Stimulated activated CD4-positive, alpha-beta T cell treated with anti-CD3 and anti-CD28 coated beads, Interleukin-1b, Interleukin-23, amount 100 ng/mL, for 48 hours (primary cell): ENCODE data around the gene PRRT3.
"Not testable (repeated sequence)": the region's sequence is repeated elsewhere in the genome, so short reads cannot be mapped to it uniquely, and the experiment has no call there.

Experiments used
- DNase-seq: peaks from one replicate; pipeline ENCODE4 v3.0.0-alpha.2; 2020

The PRRT3 gene

GRCh38 chr3:9947025-9947995, 4.9 kb downstream of the PRRT3 start:
- DNase-seq, result no peak

DNA sequence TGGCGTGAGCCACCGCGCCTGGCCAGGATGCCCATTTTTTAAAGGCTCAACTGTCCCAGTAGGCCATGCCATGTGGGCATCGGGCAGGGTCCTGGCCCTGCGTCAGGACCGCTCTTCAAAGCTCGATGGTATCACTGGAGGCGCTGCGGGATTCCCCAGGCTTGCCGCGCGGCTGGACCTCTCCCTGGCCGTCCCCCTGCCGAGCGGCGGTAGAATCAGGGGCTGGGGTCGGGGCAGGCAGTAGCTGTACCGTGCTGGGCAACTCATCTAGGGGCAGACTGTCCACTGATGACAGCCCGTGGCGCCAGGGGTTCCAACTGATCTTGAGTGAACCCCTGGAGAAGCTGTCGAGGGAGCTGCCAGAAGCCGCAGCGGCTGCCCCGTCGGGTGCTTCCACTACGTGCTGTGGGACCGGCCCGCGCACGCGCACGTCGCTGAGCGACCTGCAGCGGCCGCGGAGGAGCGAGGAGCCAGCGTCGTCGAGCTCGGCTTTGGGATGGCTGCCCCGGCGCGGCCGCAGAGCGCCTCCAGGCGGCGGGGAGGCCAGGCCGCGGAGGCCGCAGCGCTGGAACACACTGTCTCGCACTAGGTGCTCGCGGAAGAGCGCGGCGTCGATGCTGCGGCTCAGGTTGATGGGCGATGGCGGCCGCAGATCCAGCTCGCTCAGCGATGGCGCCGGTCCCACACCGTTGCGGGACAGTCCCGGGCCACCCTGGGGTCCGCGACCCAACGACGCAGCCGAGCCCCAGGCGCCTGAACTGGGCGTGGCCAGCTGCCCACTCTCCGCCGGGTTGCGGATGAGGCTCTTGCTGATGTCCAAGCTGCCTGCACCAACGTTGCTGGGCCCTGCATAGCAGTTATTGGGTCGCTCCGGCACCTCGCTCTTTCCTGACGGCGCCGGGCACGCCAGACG, 5.8 kb downstream of the PRRT3 start:
- peak; percentile 80 for DNase-seq

GRCh38 chr3:9945358-9945757, 6.8 kb downstream of the PRRT3 start:
- DNase-seq, result no peak

DNA sequence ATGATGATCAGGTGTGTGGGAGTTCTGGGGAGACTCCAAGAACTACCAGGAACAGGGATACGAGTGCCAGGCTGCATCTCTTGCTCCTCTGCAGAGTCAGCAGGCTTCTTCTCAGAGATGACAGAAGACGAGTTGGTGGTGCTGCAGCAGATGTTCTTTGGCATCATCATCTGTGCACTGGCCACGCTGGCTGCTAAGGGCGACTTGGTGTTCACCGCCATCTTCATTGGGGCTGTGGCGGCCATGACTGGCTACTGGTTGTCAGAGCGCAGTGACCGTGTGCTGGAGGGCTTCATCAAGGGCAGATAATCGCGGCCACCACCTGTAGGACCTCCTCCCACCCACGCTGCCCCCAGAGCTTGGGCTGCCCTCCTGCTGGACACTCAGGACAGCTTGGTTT, 7.9 kb downstream of the PRRT3 start:
- DNase-seq, result no peak

DNA sequence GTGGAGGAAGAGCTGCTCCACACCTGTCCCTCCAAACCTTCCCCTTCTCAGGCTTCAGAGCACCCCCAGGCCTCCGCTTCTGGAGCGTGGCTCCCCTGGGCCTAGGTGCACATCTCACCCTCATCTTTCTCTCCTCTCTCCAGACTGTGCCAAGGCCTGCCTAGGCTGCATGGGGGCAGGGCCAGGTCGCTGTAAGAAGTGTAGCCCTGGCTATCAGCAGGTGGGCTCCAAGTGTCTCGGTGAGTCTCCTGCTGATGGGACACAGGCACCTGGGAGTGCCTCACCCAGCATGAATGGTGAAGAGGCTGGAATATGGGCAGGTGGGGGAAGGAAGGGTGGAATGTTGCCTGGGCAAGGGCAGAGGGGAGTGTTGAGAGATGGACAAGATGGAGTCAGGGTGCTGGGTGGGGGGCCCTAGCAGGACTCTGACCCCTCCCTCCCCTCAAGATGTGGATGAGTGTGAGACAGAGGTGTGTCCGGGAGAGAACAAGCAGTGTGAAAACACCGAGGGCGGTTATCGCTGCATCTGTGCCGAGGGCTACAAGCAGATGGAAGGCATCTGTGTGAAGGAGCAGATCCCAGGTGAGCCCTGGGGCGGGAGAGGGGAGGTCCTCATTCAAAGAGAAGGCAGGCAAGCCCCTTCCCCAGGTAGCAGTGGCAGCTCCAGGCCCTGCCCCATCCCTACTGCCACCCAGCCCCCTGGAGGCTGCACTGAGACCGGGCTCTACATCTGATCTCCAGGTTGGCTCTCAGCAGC, 9.1 kb downstream of the PRRT3 start:
- DNase-seq, result no peak

DNA sequence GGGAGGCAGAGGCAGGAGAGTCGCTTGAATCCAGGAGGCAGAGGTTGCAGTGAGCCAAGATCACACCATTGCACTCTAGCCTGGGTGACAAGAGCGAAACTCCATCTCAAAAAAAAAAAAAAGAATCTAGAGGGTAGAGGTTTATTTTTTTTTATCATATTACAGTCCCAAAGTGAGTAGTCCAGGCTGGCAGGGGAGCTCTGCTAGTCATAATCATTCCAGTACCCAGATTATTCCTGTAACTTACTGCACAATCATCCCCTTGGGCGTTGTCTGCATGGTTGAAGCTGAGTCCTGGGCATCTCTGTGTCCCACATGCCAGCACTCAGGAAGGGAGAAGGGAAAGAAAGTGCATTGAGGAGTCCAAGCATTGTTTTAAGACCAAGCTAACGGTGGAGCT, 10.0 kb downstream of the PRRT3 start:
- DNase-seq, result no peak

DNA sequence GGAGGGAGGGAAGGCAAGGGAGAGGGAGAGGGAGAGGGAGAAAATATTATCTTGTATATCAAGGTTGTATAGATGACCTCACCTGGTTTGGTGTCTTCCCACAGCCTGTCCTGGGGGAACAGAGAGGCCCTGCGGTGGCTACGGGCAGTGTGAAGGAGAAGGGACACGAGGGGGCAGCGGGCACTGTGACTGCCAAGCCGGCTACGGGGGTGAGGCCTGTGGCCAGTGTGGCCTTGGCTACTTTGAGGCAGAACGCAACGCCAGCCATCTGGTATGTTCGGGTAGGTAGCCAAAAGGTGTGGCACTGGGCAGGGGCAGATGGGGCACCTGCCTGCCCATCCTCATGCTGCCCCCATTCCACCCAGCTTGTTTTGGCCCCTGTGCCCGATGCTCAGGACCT, 11.5 kb downstream of the PRRT3 start:
- no peak for DNase-seq

GRCh38 chr3:9939906-9940305, 12.3 kb downstream of the PRRT3 start:
- DNase-seq, result not testable (repeated sequence)

DNA sequence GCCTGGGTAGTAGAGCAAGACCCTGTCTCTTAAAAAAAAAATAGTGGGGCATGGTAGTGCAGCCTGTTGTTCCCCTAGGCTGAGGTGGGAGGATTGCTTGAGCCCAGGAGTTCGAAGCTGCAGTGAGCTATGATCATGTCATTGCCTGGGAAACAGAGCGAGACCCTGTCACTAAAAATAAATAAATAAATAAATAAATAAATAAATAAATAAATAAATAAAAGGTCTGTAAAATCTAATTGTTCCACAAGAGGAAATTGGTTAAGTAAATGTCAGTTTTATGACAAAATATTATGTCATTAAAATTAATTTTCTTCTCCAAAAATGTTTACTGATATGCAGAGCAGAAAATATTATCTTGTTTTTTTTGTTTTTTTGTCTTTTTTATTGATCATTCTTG, 13.2 kb downstream of the PRRT3 start:
- DNase-seq, result no peak

- no peak for DNase-seq
These were observed 14.5 kb downstream of the PRRT3 start for GRCh38 chr3:9937486-9938238.

DNA sequence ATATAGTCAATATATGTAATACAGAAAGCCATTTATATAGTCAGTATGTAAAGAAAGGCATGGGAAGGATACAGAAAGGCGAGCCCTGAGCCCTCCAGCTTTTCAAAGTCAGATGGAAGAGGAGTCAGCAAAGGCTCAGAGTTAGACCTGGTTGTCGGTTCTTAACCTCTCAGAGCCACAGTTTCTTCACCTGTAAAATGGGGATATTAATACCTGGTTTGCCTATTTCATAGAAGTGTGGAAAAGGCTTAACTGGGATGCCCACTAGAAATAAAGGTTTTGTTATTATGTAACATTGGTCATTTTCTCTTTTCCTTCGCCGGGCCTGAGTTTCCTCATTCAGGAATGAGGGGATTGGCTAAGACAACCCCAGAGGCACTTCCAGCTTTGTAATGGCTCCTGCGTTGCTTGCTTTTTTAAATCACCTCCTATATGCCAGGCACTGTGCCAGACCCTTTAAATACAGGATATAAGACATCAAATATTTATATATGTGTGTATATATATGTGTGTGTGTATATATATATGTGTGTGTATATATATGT, 16.2 kb downstream of the PRRT3 start:
- DNase-seq, result no peak

DNA sequence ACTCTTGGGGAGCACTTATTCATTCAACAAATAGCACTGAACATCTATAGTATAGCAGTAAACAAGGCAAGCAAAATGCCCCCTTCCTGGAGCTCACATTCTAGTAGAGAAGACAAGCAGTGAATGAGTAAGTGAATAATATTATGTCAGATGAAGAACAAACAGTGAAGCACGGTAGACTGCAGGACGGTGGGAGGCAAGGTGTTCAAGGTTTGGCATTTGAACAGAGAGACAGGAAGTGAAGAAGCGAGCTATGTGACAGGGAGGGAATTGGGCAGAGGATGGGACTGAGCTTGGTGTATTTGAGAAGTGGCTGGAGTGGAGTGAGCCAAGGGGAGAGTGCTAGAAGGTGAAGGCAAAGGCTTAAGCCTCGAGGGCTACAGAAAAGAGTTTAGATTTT, 17.2 kb downstream of the PRRT3 start:
- DNase-seq, result no peak

DNA sequence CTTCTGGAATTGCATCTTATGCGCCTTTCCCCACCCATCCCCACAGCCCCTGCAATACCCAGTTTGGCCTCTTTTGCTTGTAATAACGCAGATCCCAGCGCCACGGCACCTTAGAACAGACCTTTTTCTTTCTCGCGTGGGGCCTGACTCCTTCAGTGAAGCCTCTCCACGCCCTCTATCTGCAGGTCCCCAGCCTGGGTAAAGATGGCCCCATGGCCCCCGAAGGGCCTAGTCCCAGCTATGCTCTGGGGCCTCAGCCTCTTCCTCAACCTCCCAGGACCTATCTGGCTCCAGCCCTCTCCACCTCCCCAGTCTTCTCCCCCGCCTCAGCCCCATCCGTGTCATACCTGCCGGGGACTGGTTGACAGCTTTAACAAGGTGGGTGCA, 18.0 kb downstream of the PRRT3 start:
- no peak for DNase-seq

- peak; percentile 96 for DNase-seq
These were observed 18.5 kb downstream of the PRRT3 start, which contains the start of gene CRELD1 for GRCh38 chr3:9933561-9934234. TSS of gene CRELD1 (plus strand) at chr3:9933834. CDS start at chr3:9934439, 605 bp downstream.

DNA sequence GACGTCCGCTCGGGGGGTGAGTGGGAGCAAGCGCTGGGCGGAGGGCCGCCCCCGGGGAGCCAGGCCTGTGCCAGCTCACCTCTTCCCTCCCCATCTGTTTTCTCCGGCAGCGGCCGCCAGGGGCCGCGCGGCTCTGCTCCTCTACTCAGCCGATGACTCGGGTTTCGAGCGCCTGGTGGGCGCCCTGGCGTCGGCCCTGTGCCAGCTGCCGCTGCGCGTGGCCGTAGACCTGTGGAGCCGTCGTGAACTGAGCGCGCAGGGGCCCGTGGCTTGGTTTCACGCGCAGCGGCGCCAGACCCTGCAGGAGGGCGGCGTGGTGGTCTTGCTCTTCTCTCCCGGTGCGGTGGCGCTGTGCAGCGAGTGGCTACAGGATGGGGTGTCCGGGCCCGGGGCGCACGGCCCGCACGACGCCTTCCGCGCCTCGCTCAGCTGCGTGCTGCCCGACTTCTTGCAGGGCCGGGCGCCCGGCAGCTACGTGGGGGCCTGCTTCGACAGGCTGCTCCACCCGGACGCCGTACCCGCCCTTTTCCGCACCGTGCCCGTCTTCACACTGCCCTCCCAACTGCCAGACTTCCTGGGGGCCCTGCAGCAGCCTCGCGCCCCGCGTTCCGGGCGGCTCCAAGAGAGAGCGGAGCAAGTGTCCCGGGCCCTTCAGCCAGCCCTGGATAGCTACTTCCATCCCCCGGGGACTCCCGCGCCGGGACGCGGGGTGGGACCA, 19.2 kb downstream of the PRRT3 start:
- DNase-seq, result peak; percentile 90

DNA sequence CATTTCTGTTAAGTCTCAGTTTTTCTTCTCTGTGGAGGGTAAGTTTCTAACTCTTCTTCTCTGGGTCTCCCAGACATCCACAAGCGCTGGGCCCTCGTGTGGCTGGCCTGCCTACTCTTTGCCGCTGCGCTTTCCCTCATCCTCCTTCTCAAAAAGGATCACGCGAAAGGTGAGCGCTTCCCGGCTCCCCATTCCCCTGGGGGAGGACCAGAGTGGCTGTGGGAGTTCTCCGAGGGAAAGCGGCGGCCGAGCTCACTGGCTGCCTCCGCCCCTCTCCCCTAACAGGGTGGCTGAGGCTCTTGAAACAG, 19.7 kb downstream of the PRRT3 start:
- no peak for DNase-seq

- DNase-seq, result no peak
These were observed 21.3 kb downstream of the PRRT3 start for GRCh38 chr3:9930804-9931418.

DNA sequence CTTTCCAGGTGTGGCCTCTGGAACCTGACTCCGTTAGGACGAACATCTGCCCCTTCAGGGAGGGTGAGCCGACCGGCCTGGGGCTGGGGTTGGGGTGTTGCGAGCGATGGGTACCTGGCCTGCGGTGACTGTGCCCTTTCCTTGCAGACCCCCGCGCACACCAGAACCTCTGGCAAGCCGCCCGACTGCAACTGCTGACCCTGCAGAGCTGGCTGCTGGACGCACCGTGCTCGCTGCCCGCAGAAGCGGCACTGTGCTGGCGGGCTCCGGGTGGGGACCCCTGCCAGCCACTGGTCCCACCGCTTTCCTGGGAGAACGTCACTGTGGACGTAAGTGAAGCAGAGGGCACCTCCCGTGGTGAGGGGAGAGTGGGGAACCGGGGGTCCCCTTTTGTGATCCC, 24.1 kb downstream of the PRRT3 start:
- no peak for DNase-seq

GRCh38 chr3:9918261-9919038, 33.8 kb downstream of the PRRT3 start:
- DNase-seq, result no peak
